ENCODE data around the gene RBBP5. TPM values are rescaled to one million over a fixed set of nuclear protein-coding genes. Genes with fewer than 3 reads are reported as not detected.
"Not testable (repeated sequence)": the region's sequence is repeated elsewhere in the genome, so short reads cannot be mapped to it uniquely, and the experiment has no call there.

RBBP5 gene
- total RNA-seq, 2 donors from 2014 or later = 17.8 to 23.6 TPM

DNA sequence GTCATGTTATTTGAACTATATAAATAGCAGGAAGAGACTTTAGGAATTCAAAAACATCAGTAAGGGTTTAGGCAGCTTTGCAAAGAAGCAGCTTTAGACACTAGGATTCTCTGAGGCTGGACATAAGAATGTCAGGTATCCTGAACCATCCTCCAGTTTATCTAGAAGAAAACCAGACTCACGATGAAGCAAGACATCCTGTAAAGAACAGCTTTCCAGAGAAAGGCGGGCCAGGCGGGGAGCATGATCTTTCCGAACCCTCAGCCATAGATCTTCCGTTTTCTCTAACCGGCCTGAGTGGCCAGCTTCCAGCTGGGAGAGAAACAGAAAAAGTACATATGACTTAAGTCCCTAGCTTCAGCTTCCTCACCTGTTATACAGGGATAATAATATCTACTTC is 39.3 kb upstream of the RBBP5 start:
- Mint-ChIP-seq H3K9me3 (peaks cover 20% of the 10 kb centered on the region), H3K4me1 (no peaks in the 10 kb centered on the region), H3K27ac (no peak overlapping the region), H3K27me3 (ENCODE audit: insufficient read depth) (no peaks in the 10 kb centered on the region), H3K36me3 (ENCODE audit: low read depth) (peaks cover 86% of the 10 kb centered on the region), H3K4me3 (no peak overlapping the region)
- H3K9me3 ChIP-seq (ENCODE audit: control insufficient read depth, low read length) = peaks cover 26% of the 10 kb centered on the region
- H3K4me1 ChIP-seq (ENCODE audit: control insufficient read depth, insufficient read depth, low read length) = no peaks in the 10 kb centered on the region
- no peak overlapping the region for H3K27ac ChIP-seq (ENCODE audit: low read depth, low read length)
- TF ChIP-seq, protein P1, sequence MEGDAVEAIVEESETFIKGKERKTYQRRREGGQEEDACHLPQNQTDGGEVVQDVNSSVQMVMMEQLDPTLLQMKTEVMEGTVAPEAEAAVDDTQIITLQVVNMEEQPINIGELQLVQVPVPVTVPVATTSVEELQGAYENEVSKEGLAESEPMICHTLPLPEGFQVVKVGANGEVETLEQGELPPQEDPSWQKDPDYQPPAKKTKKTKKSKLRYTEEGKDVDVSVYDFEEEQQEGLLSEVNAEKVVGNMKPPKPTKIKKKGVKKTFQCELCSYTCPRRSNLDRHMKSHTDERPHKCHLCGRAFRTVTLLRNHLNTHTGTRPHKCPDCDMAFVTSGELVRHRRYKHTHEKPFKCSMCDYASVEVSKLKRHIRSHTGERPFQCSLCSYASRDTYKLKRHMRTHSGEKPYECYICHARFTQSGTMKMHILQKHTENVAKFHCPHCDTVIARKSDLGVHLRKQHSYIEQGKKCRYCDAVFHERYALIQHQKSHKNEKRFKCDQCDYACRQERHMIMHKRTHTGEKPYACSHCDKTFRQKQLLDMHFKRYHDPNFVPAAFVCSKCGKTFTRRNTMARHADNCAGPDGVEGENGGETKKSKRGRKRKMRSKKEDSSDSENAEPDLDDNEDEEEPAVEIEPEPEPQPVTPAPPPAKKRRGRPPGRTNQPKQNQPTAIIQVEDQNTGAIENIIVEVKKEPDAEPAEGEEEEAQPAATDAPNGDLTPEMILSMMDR (conservative IDR thresholded peaks at IDR 0.05) = no peak
- 94 to 95% methylated on average over 3 to 6 of the region's 6 CpGs for WGBS, 2 experiments (ENCODE audit: insufficient coverage in 1 of 2, insufficient read length in 1 of 2)
- H3K4me3 ChIP-seq (ENCODE audit: low read length) = no peak overlapping the region
- H3K27me3 ChIP-seq (ENCODE audit: control insufficient read depth, insufficient read depth, low read length, poor library complexity, severe bottlenecking) = no peaks in the 10 kb centered on the region
- H3K36me3 ChIP-seq (ENCODE audit: control insufficient read depth, insufficient read depth, low read length) = peaks cover 83% of the 10 kb centered on the region
- DNase-seq = no peak
- no peak overlapping the region for H3K9ac ChIP-seq (ENCODE audit: extremely low read depth, low read length, poor library complexity, severe bottlenecking)

- Histone ChIP-seq H3K27ac (ENCODE audit: low read depth, low read length) (no peak overlapping the region), H3K27me3 (ENCODE audit: control insufficient read depth, insufficient read depth, low read length, poor library complexity, severe bottlenecking) (no peaks in the 10 kb centered on the region), H3K4me3 (ENCODE audit: low read length) (no peak overlapping the region), H3K9me3 (ENCODE audit: control insufficient read depth, low read length) (peaks cover 44% of the 10 kb centered on the region), H3K9ac (ENCODE audit: extremely low read depth, low read length, poor library complexity, severe bottlenecking) (no peak overlapping the region), H3K36me3 (ENCODE audit: control insufficient read depth, insufficient read depth, low read length) (peaks cover 89% of the 10 kb centered on the region), H3K4me1 (ENCODE audit: control insufficient read depth, insufficient read depth, low read length) (no peaks in the 10 kb centered on the region)
- Mint-ChIP-seq H3K27ac (no peak overlapping the region), H3K36me3 (ENCODE audit: low read depth) (peaks cover 91% of the 10 kb centered on the region), H3K4me3 (no peak overlapping the region), H3K9me3 (peaks cover 34% of the 10 kb centered on the region), H3K27me3 (ENCODE audit: insufficient read depth) (no peaks in the 10 kb centered on the region), H3K4me1 (no peaks in the 10 kb centered on the region)
- TF ChIP-seq, protein P1 (conservative IDR thresholded peaks at IDR 0.05) = no peak
- 90 to 93% methylated on average over 2 of the region's 2 CpGs for WGBS, 2 experiments (ENCODE audit: insufficient coverage in 1 of 2, insufficient read length in 1 of 2)
- no peak for DNase-seq
Measured at GRCh38 chr1:205158048-205158616, 36.4 kb upstream of the RBBP5 start.

DNA sequence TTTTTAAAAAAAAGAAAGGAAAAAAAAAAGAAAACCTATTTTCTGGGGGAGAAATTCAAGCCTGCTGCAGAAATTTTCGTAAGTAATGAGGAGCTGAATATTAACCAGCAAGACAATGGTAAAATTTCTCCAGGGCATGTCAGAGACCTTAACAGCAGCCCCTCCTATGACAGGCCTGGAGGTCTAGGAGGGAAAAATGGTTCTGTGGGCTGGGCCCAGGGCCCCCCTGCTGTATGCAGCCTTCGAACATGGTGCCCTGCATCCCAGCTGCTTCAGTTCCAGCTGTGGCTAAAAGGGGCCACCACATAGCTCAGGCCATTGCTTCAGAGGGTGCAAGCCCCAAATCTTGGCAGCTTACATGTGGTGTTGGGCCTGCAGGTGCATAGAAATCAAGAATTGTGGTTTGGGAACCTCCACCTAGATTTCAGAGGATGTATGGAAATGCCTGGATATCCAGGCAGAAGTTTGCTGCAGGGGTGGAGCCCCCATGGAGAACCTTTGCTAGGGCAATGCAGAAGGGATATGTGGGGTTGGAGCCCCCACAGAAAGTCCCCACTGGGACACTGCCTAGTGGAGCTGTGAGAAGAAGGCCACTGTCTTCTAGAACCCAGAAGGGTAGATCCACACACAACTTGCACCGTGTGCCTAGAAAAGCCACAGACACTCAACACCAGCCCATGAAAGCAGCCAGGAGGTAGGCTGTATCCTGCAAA is 34.0 kb upstream of the RBBP5 start:
- not testable (repeated sequence) for H3K27me3 Mint-ChIP-seq (ENCODE audit: insufficient read depth); H3K27ac ChIP-seq (ENCODE audit: low read depth, low read length); H3K4me3 Mint-ChIP-seq; H3K4me3 ChIP-seq (ENCODE audit: low read length); DNase-seq; H3K9ac ChIP-seq (ENCODE audit: extremely low read depth, low read length, poor library complexity, severe bottlenecking); H3K4me1 ChIP-seq (ENCODE audit: control insufficient read depth, insufficient read depth, low read length); H3K4me1 Mint-ChIP-seq; H3K27ac Mint-ChIP-seq; H3K27me3 ChIP-seq (ENCODE audit: control insufficient read depth, insufficient read depth, low read length, poor library complexity, severe bottlenecking)
- Histone ChIP-seq H3K9me3 (ENCODE audit: control insufficient read depth, low read length) (peaks cover 44% of the 10 kb centered on the region), H3K36me3 (ENCODE audit: control insufficient read depth, insufficient read depth, low read length) (peaks cover 79% of the 10 kb centered on the region)
- Mint-ChIP-seq H3K9me3 (peaks cover 34% of the 10 kb centered on the region), H3K36me3 (ENCODE audit: low read depth) (peaks cover 80% of the 10 kb centered on the region)
- WGBS, 2 experiments (ENCODE audit: insufficient coverage in 1 of 2, insufficient read length in 1 of 2) = 95 to 100% methylated on average over 3 of the region's 3 CpGs
